SU-DHL-6 (cell line): Measurements from ENCODE around the gene HIVEP1.

ENCODE experiments used
- H2AFZ ChIP-seq: fragments of 200-600 bp; sonication (generic); 2 replicates; pipeline ENCODE4 v1.6.1; 2014; ENCODE audit warnings: low read depth, mild to moderate bottlenecking, moderate library complexity, mixed read lengths, antibody characterized with exemption, low read length; ENCODE audit not compliant: severe bottlenecking
- H3F3A ChIP-seq: fragments of 200-600 bp; shearing (Covaris generic); 2 replicates; pipeline ENCODE4 v1.6.0; 2016; ENCODE audit warnings: antibody characterized with exemption, mild to moderate bottlenecking; ENCODE audit not compliant: insufficient read depth
- H3K27ac ChIP-seq: fragments of 200-600 bp; sonication (generic); 2 replicates; pipeline ENCODE4 v1.5.1; 2016; ENCODE audit warnings: low read depth, mild to moderate bottlenecking, low read length, moderate library complexity, mixed read lengths
- H3K27me3 ChIP-seq: fragments of 200-600 bp; sonication (generic), shearing (Covaris generic); 2 replicates; pipeline ENCODE4 v1.6.0; 2014; ENCODE audit warnings: mild to moderate bottlenecking, low read length
- H3K36me3 ChIP-seq: fragments of 200-600 bp; sonication (generic); 2 replicates; pipeline ENCODE4 v1.6.1; 2014; ENCODE audit warnings: mild to moderate bottlenecking, low read length, mixed read lengths
- H3K4me2 ChIP-seq: fragments of 300-600, 200-600 bp; shearing (Covaris generic), sonication (generic); 2 replicates; pipeline ENCODE4 v1.6.0; 2014; ENCODE audit warnings: low read length, low read depth, mild to moderate bottlenecking; ENCODE audit not compliant: poor library complexity, severe bottlenecking
- H3K4me3 ChIP-seq: fragments of 200-600 bp; sonication (generic); 2 replicates; pipeline ENCODE4 v1.5.1; 2014; ENCODE audit warnings: antibody characterized with exemption, low read length, mild to moderate bottlenecking, mixed read lengths; ENCODE audit not compliant: insufficient read depth, poor library complexity, severe bottlenecking
- H3K79me2 ChIP-seq: fragments of 200-600 bp; sonication (generic); 2 replicates; pipeline ENCODE4 v1.6.1; 2014; ENCODE audit warnings: mild to moderate bottlenecking, low read length, moderate library complexity; ENCODE audit not compliant: insufficient read depth
- H3K9ac ChIP-seq: fragments of 200-600 bp; sonication (generic); 2 replicates; pipeline ENCODE4 v1.7.0; 2014; ENCODE audit warnings: mild to moderate bottlenecking, low read length
- H3K9me2 ChIP-seq: fragments of 200-600 bp; sonication (generic); replicated peaks from 2 replicates; pipeline ENCODE4 v1.6.1; 2014; ENCODE audit warnings: low read length; ENCODE audit not compliant: insufficient read depth
- H3K9me3 ChIP-seq: fragments of 200-600 bp; sonication (generic); 2 replicates; pipeline ENCODE4 v1.6.1; 2014; ENCODE audit warnings: low read length, mixed read lengths; ENCODE audit not compliant: insufficient read depth
- H4K20me1 ChIP-seq: fragments of 200-600 bp; sonication (generic); 2 replicates; pipeline ENCODE4 v1.6.1; 2014; ENCODE audit warnings: low read depth, mild to moderate bottlenecking, antibody characterized with exemption, low read length, moderate library complexity, mixed read lengths
- EZH2phosphoT487 ChIP-seq: fragments of 200-600 bp; sonication (generic), shearing (Covaris generic); conservative IDR thresholded peaks from 2 replicates; pipeline ENCODE4 v1.6.1; 2018; ENCODE audit warnings: mild to moderate bottlenecking, antibody characterized with exemption, low read length, moderate library complexity, mixed read lengths
- TF ChIP-seq, protein P1 (sequence below): fragments of 200-600 bp; sonication (generic); IDR thresholded peaks from one replicate; pipeline ENCODE4 v1.5.1; 2017; ENCODE audit warnings: antibody characterized with exemption, mild to moderate bottlenecking, low read length, moderate library complexity; ENCODE audit not compliant: insufficient read depth, poor library complexity, severe bottlenecking

The HIVEP1 gene

DNA sequence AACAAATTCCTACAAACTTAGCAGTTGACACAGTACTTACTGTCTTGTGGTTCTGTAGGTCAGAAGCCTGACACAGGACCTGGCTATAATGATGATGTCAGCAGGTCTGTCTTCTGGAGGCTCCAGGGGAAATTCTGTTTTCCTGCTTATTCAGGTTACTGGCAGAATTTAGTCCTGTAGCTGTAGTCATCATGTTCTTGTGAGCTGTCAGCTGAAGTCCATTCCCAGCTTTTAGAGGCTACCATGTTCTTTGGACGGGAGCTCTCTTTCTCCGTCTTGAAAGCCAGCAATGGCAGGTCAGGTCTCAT lies 99.2 kb downstream of the HIVEP1 start:
- Histone ChIP-seq H3K9me2 (no peaks in the 10 kb centered on the region), H3F3A (no peaks in the 10 kb centered on the region), H3K27ac (no peak overlapping the region), H3K79me2 (no peaks in the 10 kb centered on the region), H3K4me3 (no peak overlapping the region), H2AFZ (no peak overlapping the region), H3K9me3 (no peaks in the 10 kb centered on the region), H4K20me1 (no peaks in the 10 kb centered on the region), H3K27me3 (no peaks in the 10 kb centered on the region), H3K9ac (no peak overlapping the region), H3K36me3 (no peaks in the 10 kb centered on the region), H3K4me2 (no peak overlapping the region)
- TF ChIP-seq, protein P1, sequence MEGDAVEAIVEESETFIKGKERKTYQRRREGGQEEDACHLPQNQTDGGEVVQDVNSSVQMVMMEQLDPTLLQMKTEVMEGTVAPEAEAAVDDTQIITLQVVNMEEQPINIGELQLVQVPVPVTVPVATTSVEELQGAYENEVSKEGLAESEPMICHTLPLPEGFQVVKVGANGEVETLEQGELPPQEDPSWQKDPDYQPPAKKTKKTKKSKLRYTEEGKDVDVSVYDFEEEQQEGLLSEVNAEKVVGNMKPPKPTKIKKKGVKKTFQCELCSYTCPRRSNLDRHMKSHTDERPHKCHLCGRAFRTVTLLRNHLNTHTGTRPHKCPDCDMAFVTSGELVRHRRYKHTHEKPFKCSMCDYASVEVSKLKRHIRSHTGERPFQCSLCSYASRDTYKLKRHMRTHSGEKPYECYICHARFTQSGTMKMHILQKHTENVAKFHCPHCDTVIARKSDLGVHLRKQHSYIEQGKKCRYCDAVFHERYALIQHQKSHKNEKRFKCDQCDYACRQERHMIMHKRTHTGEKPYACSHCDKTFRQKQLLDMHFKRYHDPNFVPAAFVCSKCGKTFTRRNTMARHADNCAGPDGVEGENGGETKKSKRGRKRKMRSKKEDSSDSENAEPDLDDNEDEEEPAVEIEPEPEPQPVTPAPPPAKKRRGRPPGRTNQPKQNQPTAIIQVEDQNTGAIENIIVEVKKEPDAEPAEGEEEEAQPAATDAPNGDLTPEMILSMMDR = no peak
- no peak for TF ChIP-seq EZH2phosphoT487

- Histone ChIP-seq H3K27ac (no peak overlapping the region), H3K36me3 (peaks cover 10% of the 10 kb centered on the region), H3K9me2 (no peaks in the 10 kb centered on the region), H3K27me3 (no peaks in the 10 kb centered on the region), H3F3A (no peaks in the 10 kb centered on the region), H3K79me2 (no peaks in the 10 kb centered on the region), H3K9ac (no peak overlapping the region), H4K20me1 (no peaks in the 10 kb centered on the region), H3K9me3 (no peaks in the 10 kb centered on the region), H3K4me2 (no peak overlapping the region), H3K4me3 (no peak overlapping the region), H2AFZ (no peak overlapping the region)
- no peak for TF ChIP-seq EZH2phosphoT487
- TF ChIP-seq, protein P1 = no peak
Measured at GRCh38 chr6:12112540-12113189, 100.6 kb downstream of the HIVEP1 start.

GRCh38 chr6:12113190-12113577 lies 101.1 kb downstream of the HIVEP1 start:
- no peaks in the 10 kb centered on the region for H3K79me2 ChIP-seq
- H3K9me3 ChIP-seq = no peaks in the 10 kb centered on the region
- H3K4me3 ChIP-seq = no peak overlapping the region
- peaks cover 10% of the 10 kb centered on the region for H3K36me3 ChIP-seq
- TF ChIP-seq, protein P1 = no peak
- TF ChIP-seq EZH2phosphoT487 = no peak
- no peaks in the 10 kb centered on the region for H3F3A ChIP-seq
- H4K20me1 ChIP-seq = no peaks in the 10 kb centered on the region
- H3K27ac ChIP-seq = no peak overlapping the region
- no peak overlapping the region for H3K4me2 ChIP-seq
- H3K9ac ChIP-seq = no peak overlapping the region
- H3K27me3 ChIP-seq = no peaks in the 10 kb centered on the region
- H3K9me2 ChIP-seq = no peaks in the 10 kb centered on the region
- no peak overlapping the region for H2AFZ ChIP-seq
